Fibroblast of the aortic adventitia (primary cell): ENCODE results near the gene KIAA1328. TPM values are rescaled to one million over a fixed set of nuclear protein-coding genes. Genes with fewer than 3 reads are reported as not detected.

ENCODE experiments used
- DNase-seq: peaks from one replicate; pipeline ENCODE4 v3.0.0-alpha.2; 2010; ENCODE audit warnings: low read depth
- H3K4me3 ChIP-seq: 2 replicates; pipeline ENCODE4 v1.5.1; 2011; ENCODE audit warnings: low read depth, mild to moderate bottlenecking, control low read depth, low read length, moderate library complexity
- total RNA-seq: library from RNA; depleted of rRNA; stranded (reverse); fragments of >200 nt; gene quantifications from 2 replicates; pipeline ENCODE4 v1.2.3, GENCODE V29; 2012; ENCODE audit warnings: low replicate concordance
- TF ChIP-seq, protein P1 (sequence below): IDR thresholded peaks from 2 replicates; pipeline ENCODE4 v1.5.1; 2011; ENCODE audit warnings: mild to moderate bottlenecking, low read length, control low read depth, inconsistent platforms; ENCODE audit not compliant: insufficient read depth

The KIAA1328 gene
- total RNA-seq, 1 donor, result 13.6 TPM

DNA sequence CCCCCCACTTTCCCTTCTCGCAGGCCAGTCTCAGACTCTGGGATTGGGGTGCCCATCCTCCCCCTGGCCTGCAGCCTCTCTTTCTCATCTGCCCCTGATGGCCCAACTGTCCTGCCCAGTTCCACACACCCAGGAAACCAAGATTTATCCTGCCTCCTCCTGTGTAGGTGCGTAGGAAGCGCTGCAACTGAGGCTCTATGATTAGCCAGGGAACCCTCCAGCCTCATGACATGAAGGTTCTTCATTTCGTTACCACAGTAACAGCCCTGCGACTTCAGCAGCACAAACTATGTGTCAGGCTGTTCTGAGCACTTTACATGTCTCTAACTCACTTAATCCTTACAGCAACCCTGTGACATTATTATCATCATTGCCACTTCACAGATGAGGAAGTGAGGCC, 430.8 kb downstream of the KIAA1328 start:
- no peak overlapping the region for H3K4me3 ChIP-seq
- TF ChIP-seq, protein P1, sequence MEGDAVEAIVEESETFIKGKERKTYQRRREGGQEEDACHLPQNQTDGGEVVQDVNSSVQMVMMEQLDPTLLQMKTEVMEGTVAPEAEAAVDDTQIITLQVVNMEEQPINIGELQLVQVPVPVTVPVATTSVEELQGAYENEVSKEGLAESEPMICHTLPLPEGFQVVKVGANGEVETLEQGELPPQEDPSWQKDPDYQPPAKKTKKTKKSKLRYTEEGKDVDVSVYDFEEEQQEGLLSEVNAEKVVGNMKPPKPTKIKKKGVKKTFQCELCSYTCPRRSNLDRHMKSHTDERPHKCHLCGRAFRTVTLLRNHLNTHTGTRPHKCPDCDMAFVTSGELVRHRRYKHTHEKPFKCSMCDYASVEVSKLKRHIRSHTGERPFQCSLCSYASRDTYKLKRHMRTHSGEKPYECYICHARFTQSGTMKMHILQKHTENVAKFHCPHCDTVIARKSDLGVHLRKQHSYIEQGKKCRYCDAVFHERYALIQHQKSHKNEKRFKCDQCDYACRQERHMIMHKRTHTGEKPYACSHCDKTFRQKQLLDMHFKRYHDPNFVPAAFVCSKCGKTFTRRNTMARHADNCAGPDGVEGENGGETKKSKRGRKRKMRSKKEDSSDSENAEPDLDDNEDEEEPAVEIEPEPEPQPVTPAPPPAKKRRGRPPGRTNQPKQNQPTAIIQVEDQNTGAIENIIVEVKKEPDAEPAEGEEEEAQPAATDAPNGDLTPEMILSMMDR, result no peak
- DNase-seq, result no peak

DNA sequence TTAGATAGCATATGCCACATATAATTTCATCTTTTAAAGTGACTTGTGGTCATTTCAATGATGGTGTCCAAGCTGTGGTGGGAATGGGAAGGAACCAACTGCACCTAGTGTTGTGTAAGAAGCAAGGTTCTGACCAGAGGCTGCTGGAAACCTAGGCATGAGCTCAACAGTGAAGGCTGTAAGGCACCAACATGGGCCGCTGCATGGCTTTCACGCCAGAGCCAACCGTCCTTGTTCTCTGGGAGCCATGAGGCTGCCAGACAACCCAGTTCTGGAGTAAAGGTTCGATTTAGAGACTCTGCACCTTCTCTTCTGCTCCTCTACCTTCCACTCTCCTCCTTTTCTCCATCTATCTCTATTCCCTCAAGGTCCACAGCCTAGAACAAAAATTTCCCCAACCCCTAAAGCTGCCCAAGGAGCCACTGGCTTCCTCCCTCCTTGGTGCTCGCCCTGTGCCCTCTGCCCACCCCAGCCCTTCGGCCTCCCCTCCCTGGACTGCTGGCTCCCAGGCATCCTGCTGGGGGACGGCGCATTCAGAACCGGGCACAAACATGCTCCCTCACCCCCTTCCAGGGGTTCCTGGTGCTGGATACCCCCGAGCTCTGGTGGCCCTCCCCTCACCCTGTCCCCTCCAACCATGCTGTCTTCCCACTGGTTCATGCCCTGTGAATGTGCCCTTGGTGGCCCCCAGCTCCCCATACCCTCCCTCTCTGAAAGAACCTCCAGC, 431.6 kb downstream of the KIAA1328 start:
- TF ChIP-seq, protein P1, result no peak
- DNase-seq, result no peak
- H3K4me3 ChIP-seq, result no peak overlapping the region

DNA sequence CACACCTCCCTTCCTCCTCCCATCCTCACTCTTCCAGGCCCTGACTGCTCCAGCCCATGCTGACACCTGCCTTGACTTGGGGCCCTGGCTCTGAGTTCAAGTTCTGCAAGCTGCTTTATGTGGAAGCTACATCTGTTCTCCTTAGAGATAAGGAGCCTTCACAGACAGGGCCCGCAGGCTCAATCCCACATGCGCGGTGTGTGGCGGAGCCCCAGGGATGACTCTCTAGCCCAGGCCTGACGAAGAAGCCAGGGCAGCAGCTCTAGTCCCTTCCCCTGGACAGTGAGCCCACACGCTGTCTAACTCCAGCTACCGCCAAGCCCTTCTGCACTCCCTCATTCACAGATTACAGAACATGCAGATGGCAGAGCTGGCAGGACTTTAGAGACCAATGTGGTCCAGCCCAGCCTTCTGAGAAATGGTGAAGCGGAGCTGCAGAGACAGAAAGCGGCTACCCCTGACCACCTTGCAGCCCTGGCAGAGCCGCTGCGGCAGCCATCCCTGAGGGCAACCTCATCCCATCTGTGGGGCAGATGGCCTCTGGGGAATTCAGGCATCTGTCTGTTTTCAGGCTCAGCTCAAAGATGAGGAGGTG, 432.4 kb downstream of the KIAA1328 start:
- DNase-seq, result no peak
- TF ChIP-seq, protein P1, result no peak
- no peak overlapping the region for H3K4me3 ChIP-seq

DNA sequence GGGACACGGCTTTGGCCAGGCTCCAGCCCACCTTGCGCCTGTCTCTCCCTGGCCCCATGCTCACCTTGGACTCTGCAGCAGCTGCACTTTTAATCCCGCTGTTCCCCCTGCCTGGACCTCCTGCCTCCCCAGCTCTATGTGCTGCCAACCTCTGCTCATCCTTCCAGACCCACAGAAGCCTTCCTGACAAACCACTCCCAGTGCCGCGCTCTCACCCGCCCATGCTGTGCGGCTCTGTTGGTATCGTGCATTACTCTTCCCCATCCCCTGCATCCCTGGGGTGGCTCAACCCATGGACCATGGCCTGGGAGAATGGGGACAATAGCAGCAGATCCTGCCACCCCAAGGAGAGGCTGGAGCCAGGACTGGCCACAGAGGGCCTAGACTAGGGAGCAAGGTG, 433.1 kb downstream of the KIAA1328 start:
- DNase-seq, result no peak
- TF ChIP-seq, protein P1, result no peak
- H3K4me3 ChIP-seq, result no peak overlapping the region

DNA sequence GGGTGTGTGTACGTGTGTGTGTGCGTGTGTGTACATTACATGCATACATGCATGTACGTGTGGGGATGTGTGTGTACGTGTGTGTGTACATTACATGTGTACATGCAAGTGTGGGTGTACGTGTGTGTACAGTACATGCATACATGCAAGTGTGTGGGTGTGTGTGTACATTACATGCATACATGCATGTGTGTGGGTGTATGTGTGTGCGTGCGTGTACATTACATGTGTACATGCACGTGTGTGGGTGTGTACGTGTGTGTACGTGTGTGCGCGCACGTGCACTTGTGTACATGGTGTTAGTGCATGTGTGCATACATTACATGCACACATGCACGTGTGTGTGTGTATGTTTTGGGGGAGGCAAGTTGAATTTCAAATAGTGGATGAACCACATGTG, 436.0 kb downstream of the KIAA1328 start:
- no peak for DNase-seq
- no peak overlapping the region for H3K4me3 ChIP-seq
- TF ChIP-seq, protein P1, result no peak

DNA sequence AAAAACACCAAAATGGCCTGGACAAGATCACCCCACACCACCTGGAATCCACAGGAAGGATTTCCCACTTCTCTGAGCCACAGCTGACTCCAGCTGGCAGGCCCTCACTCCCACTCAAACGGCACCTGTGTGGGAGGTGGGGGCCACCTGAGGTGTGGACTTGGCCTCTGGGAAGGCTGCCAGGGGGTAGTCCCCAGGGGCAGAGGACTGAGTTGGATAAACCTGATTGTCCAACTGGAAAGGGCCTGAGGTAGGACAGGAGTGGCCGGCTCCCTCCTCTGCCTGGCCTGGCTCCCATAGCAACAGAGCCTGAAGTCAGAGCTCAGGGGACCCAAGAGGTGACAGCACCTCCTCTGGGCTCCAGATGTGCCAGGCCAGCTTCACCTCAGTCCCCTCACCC, 436.5 kb downstream of the KIAA1328 start:
- no peak overlapping the region for H3K4me3 ChIP-seq
- no peak for DNase-seq
- TF ChIP-seq, protein P1, result no peak

DNA sequence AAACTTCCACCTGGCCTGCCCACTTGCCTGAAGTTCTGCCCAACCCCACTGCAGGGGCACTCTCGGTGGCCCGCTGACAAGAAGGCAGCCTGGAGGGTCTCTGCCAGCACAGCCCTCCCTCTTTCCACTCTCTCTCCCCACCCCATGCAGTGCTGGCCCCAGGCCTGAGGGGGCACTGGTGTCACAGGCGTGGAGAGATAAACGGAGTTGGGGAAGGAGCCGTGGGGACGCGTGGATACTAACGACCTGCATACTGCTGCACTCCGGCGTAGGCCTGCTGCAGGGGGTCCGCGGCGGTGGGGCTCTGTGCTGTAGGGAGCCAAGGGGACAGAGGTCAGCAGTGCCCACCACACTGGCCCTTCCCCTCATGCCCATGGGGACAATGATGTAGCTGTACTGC, 437.4 kb downstream of the KIAA1328 start:
- no peak overlapping the region for H3K4me3 ChIP-seq
- no peak for DNase-seq
- TF ChIP-seq, protein P1, result no peak
